ENCODE data around the gene MUC4.
"Not testable (repeated sequence)": the region's sequence is repeated elsewhere in the genome, so short reads cannot be mapped to it uniquely, and the experiment has no call there.

MUC4 gene

DNA sequence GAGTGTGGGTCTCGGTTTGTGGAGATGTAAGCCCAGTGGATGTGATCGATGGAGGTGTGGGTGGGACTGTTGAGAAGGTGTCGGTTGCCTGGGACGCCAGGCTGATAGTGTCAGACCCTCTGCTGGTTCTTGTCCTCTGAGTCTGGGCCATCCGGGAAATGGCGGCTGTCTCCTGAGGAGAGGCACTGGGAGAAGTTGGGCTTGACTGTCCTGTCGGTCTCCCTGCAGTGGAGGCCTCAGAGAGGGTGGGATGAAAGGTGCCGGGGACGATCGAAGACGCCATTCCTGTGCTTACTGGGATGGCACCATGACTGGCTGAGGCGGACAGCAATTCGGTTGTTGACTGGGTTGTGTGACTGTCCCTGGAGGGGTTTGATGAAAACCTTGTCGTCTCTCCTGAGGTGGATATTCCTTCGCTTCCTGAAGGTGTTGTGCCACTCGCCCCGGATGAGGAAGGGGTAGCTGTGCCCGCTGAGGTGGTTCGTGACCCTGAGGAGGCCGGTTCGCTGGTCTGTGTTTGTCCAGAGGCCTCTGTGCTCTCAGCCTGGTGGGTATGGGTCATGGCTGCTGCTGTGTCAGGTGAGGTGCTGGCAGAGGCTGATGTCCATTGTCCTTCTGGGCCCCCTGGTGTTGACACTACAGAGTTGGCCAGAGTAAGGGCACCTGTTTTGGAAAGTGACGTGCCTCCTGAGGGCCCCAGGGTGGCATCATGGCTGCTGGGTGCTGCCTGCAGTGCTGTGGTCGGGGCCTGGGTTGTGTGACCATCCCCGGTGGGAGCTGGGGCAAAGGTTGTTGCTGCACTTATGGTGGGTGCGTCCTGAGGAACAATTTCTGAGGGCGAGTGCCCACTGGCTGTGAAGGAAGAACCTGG, 22.8 kb downstream of the MUC4 start:
- no peak for DNase-seq (ENCODE audit: low spot score)

GRCh38 chr3:195785781-195786405, 25.8 kb downstream of the MUC4 start:
- not testable (repeated sequence) for DNase-seq (ENCODE audit: low spot score)

DNA sequence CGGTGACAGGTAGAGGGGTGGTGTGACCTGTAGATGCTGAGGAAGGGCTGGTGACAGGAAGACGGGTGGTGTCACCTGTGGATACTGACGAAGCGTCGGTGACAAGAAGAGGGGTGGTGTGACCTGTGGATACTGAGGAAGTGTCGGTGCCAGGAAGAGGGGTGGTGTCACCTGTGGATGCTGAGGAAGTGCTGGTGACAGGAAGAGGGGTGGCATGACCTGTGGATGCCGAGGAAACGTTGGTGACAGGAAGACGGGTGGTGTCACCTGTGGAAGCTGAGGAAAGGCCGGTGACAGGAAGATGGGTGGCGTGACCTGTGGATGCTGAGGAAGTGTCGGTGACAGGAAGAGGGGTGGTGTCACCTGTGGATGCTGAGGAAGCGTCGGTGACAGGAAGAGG, 27.7 kb downstream of the MUC4 start:
- DNase-seq (ENCODE audit: low spot score), result not testable (repeated sequence)

DNA sequence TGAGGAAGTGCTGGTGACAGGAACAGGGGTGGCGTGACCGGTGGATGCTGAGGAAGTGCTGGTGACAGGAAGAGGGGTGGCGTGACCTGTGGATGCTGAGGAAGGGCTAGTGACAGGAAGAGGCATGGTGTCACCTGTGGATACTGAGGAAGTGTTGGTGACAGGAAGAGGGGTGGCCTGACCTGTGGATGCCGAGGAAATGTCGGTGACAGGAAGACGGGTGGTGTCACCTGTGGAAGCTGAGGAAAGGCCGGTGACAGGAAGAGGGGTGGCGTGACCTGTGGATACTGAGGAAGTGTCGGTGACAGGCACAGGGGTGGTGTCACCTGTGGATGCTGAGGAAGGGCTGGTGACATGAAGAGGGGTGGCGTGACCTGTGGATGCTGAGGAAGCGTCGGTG, 30.5 kb downstream of the MUC4 start:
- DNase-seq (ENCODE audit: low spot score), result not testable (repeated sequence)

GRCh38 chr3:195777975-195778374, 33.8 kb downstream of the MUC4 start:
- DNase-seq (ENCODE audit: low spot score), result no peak

GRCh38 chr3:195774917-195775316, 36.8 kb downstream of the MUC4 start:
- peak; percentile 18 for DNase-seq (ENCODE audit: low spot score)

DNA sequence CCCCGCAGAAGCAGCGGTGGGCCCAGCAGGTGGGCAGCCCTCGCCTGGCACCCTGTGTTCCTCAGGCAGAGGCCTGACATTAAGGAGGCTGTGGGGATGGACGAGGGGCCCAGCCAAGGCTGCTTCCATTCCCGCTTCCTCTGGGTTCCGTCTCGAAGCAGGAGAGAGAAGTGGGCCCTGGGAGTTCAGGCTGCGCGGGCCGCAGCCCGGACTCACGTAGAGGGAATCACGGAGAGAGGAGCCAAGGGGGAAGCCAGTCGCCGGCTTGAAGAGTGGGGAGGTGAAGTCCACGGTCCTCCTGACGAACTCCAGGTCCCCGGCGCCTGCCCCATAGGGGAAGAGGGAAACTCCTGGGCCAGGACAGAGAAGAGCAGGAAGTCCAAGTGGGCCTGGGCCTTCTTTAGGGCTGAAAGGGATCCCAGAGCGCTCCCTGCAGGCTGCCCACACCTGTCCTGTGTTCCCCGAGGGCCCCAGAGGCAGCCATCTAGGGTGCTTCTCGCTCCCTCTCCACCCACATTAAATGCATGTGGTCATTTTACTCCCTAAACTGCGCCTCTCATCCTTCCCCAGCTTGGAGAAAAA, 37.7 kb downstream of the MUC4 start:
- DNase-seq (ENCODE audit: low spot score), result no peak

DNA sequence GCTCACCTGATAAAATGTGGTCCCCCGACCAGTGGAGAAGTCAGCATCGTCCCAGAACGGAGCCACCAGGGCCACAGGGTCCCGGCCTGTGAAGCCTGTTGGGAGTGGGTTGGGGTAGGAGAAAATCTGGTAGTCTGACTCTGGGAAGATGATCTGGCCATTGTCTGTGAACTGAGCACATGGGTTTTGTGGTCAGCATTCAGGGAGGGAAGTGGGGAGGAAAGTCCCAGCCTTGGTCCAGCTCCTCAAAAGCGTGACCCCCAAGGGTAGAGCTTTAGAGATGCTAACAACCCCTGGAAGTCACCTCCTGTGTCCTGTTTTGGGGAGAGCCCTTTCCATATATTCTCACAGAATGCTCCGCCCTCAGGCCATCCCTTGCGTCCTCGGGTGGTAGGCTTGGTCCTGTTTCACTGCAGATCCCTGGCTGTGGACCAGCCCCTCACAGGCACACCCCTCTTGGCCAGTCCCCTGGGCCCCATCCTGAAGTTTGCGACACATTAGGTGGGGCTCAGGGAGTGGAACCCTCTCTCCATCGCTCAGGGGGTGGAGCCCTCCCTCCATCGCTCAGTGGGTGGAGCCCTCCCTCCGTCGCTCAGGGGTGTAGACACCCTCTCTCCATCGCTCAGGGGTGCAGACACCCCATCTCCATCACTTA, 40.0 kb downstream of the MUC4 start:
- no peak for DNase-seq (ENCODE audit: low spot score)

DNA sequence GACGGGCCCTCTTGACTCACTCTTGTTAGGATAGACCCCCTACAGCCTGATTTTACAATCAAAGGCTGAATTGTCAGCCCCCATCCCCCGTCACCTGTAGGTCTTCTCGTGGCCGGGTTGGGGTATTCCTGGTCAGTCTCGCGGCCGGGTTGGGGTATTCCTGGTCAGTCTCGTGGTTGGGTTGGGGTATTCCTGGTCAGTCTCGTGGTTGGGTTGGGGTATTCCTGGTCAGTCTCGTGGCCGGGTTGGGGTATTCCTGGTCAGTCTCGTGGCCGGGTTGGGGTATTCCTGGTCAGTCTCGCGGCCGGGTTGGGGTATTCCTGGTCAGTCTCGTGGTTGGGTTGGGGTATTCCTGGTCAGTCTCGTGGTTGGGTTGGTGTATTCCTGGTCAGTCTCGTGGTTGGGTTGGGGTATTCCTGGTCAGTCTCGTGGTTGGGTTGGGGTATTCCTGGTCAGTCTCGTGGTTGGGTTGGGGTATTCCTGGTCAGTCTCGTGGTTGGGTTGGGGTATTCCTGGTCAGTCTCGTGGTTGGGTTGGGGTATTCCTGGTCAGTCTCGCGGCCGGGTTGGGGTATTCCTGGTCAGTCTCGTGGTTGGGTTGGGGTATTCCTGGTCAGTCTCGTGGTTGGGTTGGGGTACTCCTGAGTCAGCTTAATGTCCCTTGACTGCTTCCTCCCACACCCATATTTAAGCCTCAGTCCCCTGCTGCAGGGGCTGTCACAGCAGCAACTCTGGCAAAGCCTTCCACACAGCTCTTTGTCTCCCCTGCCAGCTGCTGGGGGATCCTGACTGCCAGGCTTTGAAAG, 40.7 kb downstream of the MUC4 start:
- DNase-seq (ENCODE audit: low spot score), result not testable (repeated sequence)

GRCh38 chr3:195770081-195770840, 41.5 kb downstream of the MUC4 start:
- DNase-seq (ENCODE audit: low spot score), result no peak

DNA sequence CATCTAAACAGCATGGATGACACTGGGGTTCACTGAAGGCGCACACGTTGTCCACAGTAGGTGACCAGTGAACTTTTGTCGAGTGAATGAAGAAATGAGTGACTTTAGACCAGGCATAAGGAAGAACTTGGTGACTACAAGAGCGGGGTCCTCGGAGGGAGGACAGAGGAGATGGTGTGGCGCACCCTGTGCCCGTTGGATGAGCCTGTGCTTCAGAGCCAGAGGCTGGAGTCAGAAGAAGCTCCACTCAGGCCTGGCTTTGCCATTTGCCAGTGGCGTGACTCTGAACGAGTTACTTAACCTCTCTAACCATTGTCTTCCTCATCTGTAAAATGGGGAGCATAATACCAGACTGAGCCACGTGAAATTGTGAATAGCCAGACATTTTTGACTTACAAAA, 42.2 kb downstream of the MUC4 start:
- DNase-seq (ENCODE audit: low spot score), result no peak

DNA sequence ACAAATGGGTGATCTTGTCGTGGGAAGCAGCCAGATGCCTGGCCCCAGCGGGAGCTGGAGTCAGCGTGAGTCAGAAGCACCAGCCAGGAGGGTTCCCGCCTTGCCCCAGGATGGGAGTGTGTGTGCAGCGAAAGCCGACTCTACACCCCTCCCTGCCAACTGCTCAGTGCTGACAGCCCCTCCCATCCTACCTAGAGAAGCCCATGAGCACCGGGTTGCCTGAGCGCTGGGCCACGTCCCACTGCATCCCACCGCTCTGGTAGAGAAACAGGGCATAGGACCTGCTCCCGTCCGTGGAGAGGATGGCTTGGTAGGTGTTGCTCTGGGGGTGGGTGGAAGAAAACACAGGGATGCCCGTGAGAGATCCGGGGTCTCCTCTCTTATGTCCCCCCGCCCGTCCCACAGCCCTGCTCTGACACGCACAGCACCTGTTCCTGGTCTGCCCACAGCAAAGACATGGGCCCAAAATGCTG, 42.9 kb downstream of the MUC4 start:
- DNase-seq (ENCODE audit: low spot score), result no peak

DNA sequence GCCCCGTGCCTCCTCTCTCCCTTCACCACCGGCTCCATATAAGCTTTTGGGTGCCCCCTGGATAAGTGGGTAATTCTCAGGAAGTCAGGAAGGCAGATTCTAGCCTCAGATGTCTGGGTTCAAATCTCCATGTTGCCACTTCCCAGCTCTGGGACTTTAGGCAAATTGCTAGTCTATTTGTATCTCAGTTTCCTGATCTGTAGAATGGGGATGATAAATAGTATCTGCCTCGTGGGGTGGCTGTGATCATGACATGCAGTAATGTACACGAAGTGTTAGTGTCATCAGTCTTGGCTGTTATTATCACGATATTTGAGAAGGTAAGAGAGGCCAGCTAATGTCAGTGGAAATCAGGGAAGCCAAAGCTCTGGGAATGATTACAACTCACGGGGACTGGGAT, 43.3 kb downstream of the MUC4 start:
- DNase-seq (ENCODE audit: low spot score), result no peak

GRCh38 chr3:195767792-195768191, 43.9 kb downstream of the MUC4 start:
- no peak for DNase-seq (ENCODE audit: low spot score)

DNA sequence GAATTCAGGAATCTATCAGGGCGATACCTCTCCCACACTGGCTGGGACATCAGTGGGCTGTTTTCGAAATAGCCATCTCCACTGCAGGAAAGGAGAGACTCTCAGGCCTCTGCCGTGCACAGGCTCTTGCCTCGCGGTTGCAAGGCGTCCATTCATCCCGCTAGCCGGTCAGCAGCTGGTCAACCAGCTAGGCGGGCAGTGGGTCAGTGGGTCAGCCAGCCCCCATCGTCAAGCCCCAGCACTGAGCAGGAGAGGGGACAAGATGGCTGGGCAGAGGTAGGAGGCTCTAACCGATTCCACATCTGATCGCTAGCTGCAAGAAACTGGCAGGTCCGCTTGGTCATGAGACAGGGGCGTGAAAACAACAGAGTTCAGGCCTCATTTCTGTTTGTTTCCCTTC, 45.1 kb downstream of the MUC4 start:
- no peak for DNase-seq (ENCODE audit: low spot score)

DNA sequence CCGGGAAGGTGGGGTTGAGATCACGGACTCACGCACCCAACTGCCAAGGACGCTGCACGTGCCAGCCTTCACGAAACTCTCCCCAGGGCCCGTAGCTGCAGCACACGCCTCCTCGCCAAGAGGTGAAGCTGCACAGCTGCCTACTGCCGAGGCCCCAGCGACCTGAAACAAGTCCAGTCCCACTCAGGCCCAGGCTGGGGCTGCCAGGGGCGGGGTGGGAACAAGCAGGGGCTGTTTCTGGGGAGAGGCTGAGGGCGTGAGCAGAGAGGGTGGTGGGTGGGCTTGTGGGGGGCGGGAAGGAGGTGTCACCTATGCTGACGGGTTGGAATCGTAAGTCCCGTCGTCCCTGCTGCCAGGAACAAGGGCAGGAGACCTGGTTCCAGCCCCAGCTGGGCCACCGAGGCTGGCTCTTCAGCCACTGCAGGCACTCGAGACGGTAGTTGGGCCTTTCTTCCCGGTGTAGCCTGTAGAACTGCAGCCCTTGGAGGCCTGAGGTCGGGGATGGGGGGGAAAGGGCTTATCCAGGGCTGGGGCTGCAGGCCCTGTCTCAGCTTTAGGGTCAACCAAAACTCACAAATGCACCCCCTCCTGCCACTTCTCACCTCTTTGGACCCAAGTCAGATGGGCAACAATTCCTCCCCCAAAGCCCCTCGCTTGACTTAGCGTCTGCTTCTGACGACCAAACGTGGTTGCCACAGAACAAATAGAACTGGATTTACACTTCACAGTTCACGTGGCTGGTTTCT, 46.6 kb downstream of the MUC4 start:
- no peak for DNase-seq (ENCODE audit: low spot score)

GRCh38 chr3:195763843-195764825, 47.6 kb downstream of the MUC4 start:
- no peak for DNase-seq (ENCODE audit: low spot score)

GRCh38 chr3:195763076-195763830, 48.5 kb downstream of the MUC4 start:
- DNase-seq (ENCODE audit: low spot score), result no peak

Measured in RKO (cell line).